Thyroid gland (tissue), 4 donors: ENCODE results near the gene CTDSPL2.

Experiments used
- CTCF ChIP-seq, 6 experiments: fragments of 200-600 bp in 3 of 6; fragments of 450-650 bp in 3 of 6; sonication (generic) in 3 of 6; IDR thresholded peaks; one replicate each; pipeline ENCODE4 v1.5.1; 2016 to 2019; ENCODE audit warnings: antibody characterized with exemption in 6 of 6, mild to moderate bottlenecking in 2 of 6, inconsistent platforms in 1 of 6, moderate library complexity in 1 of 6
- POLR2A ChIP-seq, 2 donors: fragments of 450-650 bp; IDR thresholded peaks; one replicate each; pipeline ENCODE4 v1.6.1; 2017; ENCODE audit warnings: antibody characterized with exemption in 2 of 2, mild to moderate bottlenecking in 2 of 2, moderate library complexity in 1 of 2

DNA sequence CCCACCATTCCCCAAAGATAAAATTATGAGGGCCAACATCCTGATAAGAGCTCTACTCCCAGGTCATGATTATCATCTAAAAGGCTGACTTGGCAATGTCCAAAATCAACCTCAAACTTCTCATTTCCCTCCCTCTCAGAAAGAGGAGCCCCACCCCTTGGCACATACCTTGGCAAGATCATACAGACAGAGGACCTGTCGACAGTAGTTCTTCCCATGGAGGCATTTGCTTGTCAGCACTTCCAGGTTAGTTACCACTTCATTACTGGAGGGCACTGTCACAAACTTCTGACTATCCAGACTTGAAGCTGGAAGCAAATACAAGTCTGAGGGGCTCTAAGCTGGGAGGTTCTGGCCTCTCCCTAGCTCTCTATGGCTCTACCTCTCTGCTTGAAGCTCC, 147.3 kb downstream of the CTDSPL2 start:
- no peak for TF ChIP-seq CTCF (IDR thresholded peaks at IDR 0.05)
- TF ChIP-seq POLR2A (IDR thresholded peaks at IDR 0.05) = no peak
